H1 (cell line): ENCODE measurements around the gene TSC22D4. TPM values are rescaled to one million over a fixed set of nuclear protein-coding genes. Genes with fewer than 3 reads are reported as not detected.

Experiments used
- SUZ12 ChIP-seq: fragments of 200-600 bp; sonication (generic); IDR thresholded peaks from 2 replicates; pipeline ENCODE4 v1.6.1; 2012; ENCODE audit warnings: mild to moderate bottlenecking, inconsistent platforms, low read length, moderate library complexity, mixed read lengths
- polyA plus RNA-seq, 7 experiments: library from polyadenylated mRNA; depleted of rRNA in 3 of 7; stranded (reverse) in 5 of 7; unstranded in 2 of 7; fragments of >200 nt in 5 of 7; fragments of 200-250 nt in 2 of 7; gene quantifications; 1 replicate in 5 of 7; 2 replicates in 1 of 7; 4 replicates in 1 of 7; pipeline versions ENCODE4 v1.2.1 to v1.2.3, GENCODE V29; 2011 to 2013; ENCODE audit warnings: missing spikeins in 2 of 7, mixed read lengths in 2 of 7
- total RNA-seq: library from RNA; stranded (reverse); fragmentation: NEBNext Ultra II Directional; extraction: Animal tissue kit (Norgen Biotek cat#: 25700); gene quantifications from 2 replicates; pipeline ENCODE4 v1.2.1, GENCODE V29; 2021

Gene TSC22D4
- total and polyA plus RNA-seq, 2 of the 8 experiments (the other 6 are each of a cell fraction or from before 2014, with no cell fraction given): 13.2 to 20.3 TPM

GRCh38 chr7:100471021-100471420 is 8.0 kb downstream of the TSC22D4 start (continued):
- no peak for TF ChIP-seq SUZ12
